Epidermal melanocyte (primary cell): ENCODE measurements around the gene GNGT1.
"Not testable (repeated sequence)": the region's sequence is repeated elsewhere in the genome, so short reads cannot be mapped to it uniquely, and the experiment has no call there.

ENCODE experiments used
- DNase-seq: peaks from one replicate; pipeline ENCODE4 v3.0.0; 2011; ENCODE audit warnings: low spot score; ENCODE audit not compliant: insufficient read length

Gene GNGT1

GRCh38 chr7:93902777-93903423, 3.5 kb upstream of the GNGT1 start:
- no peak for DNase-seq

GRCh38 chr7:93910076-93910994, 4.0 kb downstream of the GNGT1 start:
- no peak for DNase-seq

GRCh38 chr7:93911242-93911641, 4.9 kb downstream of the GNGT1 start:
- DNase-seq: not testable (repeated sequence)

GRCh38 chr7:93911661-93912060, 5.3 kb downstream of the GNGT1 start:
- DNase-seq: not testable (repeated sequence)

- DNase-seq: no peak
These were observed 6.8 kb downstream of the GNGT1 start for GRCh38 chr7:93913197-93913596.

GRCh38 chr7:93914581-93915066, 8.3 kb downstream of the GNGT1 start:
- DNase-seq: no peak

GRCh38 chr7:93915206-93915842, 9.0 kb downstream of the GNGT1 start:
- DNase-seq: not testable (repeated sequence)

GRCh38 chr7:93915888-93916287, 9.5 kb downstream of the GNGT1 start:
- DNase-seq: not testable (repeated sequence)

- not testable (repeated sequence) for DNase-seq
These were observed 9.9 kb downstream of the GNGT1 start for GRCh38 chr7:93916315-93916714.

GRCh38 chr7:93920496-93921182, 14.3 kb downstream of the GNGT1 start:
- DNase-seq: no peak

- no peak for DNase-seq
These were observed 14.8 kb downstream of the GNGT1 start for GRCh38 chr7:93921186-93921585.

GRCh38 chr7:93921607-93922566, 15.5 kb downstream of the GNGT1 start, which contains the start of gene GNG11:
TSS of gene GNG11 (plus strand) at chr7:93921735. CDS start at chr7:93922138, 403 bp downstream.
- DNase-seq: no peak

- DNase-seq: no peak
These were observed 16.9 kb downstream of the GNGT1 start for GRCh38 chr7:93923296-93923695.

GRCh38 chr7:93923942-93924341, 17.6 kb downstream of the GNGT1 start:
- DNase-seq: no peak

GRCh38 chr7:93926800-93927199, 20.4 kb downstream of the GNGT1 start:
- DNase-seq: no peak

- DNase-seq: no peak
These were observed 21.2 kb downstream of the GNGT1 start for GRCh38 chr7:93927585-93927984.

GRCh38 chr7:93931655-93932054, 25.3 kb downstream of the GNGT1 start:
- no peak for DNase-seq

GRCh38 chr7:93933156-93933555, 26.8 kb downstream of the GNGT1 start:
- DNase-seq: no peak

GRCh38 chr7:93935102-93935501, 28.7 kb downstream of the GNGT1 start:
- DNase-seq: no peak

GRCh38 chr7:93937818-93938217, 31.5 kb downstream of the GNGT1 start:
- DNase-seq: no peak
